HG02885 (cell line): ENCODE data around the gene CIC.

Experiments
- ATAC-seq: cut with Tn5 transposase; IDR thresholded peaks from one replicate; pipeline ENCODE4 v1.9.1; 2021; ENCODE audit warnings: mild to moderate bottlenecking; ENCODE audit not compliant: unreplicated experiment, poor library complexity

CIC gene

GRCh38 chr19:42274065-42274682, 5.1 kb downstream of the CIC start:
- ATAC-seq, result no peak

- ATAC-seq, result no peak
Measured at GRCh38 chr19:42275103-42275502, 6.1 kb downstream of the CIC start.

- no peak for ATAC-seq
Measured at GRCh38 chr19:42275517-42275916, 6.5 kb downstream of the CIC start.

- no peak for ATAC-seq
Measured at GRCh38 chr19:42276284-42276683, 7.2 kb downstream of the CIC start.

DNA sequence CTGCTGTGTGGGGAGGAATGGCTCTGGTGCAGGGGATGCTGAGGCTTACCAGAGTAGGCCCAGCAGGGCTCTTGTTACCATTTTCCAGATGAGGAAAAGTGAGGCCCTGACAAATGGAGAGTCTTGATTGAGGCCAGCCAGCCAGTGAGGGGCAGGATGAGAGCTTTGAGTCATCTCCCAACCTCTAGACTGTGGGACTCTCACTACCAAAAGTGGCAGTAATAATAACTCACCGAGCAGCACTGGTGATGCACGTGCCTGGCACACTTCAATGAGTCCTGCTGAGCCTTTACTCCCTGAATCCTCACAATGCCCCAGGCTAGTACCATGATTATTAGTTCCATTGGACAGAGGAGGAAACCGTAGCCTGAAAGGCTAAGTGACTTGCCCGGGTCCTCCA, 7.8 kb downstream of the CIC start:
- no peak for ATAC-seq

GRCh38 chr19:42277821-42278451, 8.9 kb downstream of the CIC start:
- no peak for ATAC-seq

DNA sequence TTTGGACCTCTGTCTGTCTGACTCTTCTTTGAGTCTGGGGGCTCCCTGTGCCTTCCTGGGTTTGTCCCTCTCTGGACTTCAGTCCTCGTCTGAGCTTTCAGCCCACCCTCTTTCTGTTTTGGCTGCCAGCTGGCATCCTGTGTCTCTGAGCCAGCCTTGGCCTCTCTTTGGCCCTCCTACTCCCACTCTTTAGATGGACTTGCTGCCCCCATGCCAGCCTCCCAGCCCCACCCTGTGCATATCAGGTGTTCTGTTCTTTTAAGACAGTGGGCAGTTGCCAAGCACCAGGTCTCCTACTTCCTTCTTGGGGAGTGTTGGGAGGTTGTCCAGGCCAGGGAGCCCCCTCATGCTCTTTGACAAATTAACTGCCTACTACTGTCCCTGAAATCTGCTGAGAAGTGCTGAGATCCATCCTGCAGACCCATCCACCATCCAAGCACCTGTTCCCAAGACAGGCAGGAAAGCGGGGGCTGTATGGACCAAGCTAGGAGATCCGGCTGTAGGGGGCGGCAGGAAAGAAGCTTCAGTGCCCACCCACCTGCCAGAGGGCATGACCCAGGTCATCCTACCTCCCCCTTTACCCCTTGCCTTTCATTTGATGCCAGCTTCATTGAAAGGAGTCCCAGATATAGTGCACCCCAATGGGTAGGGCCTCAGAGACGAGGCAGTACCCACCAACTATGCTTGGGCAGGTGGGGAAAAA, 9.6 kb downstream of the CIC start:
- no peak for ATAC-seq

GRCh38 chr19:42279155-42279901, 10.3 kb downstream of the CIC start:
- ATAC-seq, result no peak

DNA sequence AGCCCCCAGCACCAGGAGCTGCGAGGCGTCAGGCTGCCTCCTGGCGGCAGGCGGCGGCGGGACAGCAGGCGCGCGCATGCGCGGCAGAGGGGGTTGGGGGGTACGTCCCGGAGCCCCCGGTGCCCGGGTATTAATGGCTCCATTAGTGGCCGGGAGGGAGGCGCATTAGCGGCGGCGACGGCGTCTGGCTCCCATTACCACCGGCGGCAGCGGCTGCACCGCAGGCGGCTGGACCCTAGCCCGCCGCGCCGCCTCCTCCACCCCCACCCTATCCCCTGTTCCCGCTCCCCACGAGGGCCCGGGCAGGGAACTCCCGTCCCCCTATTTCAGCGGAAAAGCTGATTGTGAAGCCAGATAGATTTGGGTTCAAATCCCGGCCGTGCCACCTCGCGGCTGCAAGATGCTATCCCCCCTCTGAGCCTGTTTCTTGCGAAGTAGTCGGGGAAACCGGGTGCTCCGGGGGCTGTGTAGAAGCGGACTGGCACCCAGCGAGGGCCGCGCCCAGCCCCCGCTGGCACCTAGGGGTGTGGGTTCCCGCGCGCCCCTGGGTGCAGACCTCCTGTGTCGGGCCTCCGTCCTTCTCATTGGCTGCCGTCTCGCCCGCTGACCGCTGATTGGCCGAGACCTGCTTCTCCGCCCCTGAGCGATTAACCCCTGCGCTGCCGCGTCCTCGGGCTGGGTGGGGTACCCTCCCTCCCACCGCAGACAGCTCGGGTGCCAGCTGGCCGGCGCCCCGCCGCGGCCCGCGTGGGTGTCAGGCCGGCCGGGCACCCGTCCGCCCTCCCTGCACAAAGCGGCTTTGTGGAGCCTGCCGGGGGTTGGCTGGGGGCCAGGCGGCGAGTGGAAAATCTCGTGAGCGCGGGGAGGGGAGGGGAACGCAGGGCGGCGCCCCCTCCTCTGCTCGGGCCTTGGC, 11.1 kb downstream of the CIC start:
- ATAC-seq, result peak; percentile 32

GRCh38 chr19:42280815-42281145, 11.7 kb downstream of the CIC start:
- ATAC-seq, result no peak

GRCh38 chr19:42281146-42281826, 12.2 kb downstream of the CIC start:
- no peak for ATAC-seq

GRCh38 chr19:42281827-42282762, 13.0 kb downstream of the CIC start:
- no peak for ATAC-seq

DNA sequence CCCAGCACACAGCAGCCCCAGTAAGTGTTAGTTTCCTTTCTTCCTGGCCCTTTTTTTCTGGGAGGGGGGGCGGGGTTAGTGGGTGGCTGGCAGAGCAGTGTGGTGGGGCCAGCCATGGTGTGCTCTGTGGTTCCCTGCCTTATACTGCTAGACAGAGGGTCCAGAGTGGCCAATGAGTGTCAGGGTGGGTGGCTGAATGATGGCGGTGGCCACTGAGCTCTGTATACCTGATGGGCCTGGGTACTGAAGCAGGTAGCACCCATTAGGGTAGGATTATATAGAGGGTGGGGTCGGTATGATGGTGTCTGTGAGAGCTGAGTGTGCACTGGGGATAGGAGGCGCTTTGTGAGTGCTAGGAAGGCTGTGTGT, 13.8 kb downstream of the CIC start:
- no peak for ATAC-seq

DNA sequence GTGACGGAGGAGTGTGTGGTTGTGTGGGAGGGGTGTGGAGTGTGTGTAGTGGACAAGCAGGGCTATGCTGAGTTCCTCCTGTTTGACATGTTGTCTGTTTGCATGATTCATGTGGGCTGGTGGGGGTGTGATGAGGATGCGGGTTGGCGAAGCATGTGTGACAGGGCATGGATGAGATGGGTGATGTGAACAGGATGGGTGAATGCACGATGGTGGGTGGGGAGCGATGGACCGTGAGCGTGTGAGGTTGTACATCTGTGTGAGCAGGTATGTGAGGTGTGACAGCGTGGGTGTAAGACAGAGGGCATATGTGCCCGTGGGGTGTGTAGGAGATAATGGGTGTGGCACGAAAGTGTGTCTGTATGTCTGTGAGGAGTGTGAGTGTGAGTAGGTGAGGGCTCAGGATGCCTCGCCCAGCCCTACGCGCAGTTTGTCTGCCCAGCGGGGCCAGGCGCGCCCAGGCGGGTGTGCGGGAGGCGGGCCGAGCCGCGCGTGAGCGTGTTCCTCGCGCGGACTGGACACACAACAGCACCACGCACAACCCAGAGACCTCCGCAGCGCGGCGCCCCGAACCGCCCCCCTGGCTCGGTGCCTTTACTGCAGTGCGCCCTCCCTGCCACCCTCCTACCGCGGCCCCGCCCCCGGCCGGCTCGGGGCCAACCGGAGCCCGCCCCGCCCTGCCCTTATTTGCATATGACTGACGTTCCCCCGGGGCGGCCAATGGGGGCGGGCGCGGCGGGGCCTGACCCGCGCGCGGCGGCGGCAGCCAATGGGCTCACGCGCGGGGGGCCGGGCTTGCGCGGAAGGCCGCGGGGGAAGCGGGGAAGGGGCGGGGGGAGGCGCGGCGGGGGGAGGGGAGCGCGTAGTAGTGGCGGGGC, 14.4 kb downstream of the CIC start:
- ATAC-seq, result peak; percentile 55

DNA sequence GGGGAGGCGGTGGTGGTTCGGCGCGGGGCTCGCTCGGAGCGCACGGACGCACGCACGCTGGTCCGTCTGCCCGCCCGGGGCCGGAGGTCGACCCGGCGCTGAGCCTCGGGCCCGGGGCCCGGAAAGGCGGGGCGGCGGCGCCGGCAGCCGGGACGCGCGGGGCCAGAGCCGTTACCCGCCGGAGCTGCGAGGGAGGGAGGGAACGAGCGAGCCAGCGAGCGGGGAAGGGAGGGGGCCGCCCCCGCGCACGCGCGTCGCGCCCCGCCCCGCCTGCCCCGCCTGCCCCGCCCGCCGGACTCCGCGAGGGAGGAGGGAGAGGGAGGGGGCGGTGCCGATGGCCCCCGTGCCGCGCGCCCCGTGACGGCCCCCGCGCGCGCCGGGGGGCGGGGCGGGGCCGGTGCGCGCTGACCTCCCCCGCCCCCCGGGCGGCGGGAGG, 15.0 kb downstream of the CIC start:
- peak; percentile 42 for ATAC-seq

DNA sequence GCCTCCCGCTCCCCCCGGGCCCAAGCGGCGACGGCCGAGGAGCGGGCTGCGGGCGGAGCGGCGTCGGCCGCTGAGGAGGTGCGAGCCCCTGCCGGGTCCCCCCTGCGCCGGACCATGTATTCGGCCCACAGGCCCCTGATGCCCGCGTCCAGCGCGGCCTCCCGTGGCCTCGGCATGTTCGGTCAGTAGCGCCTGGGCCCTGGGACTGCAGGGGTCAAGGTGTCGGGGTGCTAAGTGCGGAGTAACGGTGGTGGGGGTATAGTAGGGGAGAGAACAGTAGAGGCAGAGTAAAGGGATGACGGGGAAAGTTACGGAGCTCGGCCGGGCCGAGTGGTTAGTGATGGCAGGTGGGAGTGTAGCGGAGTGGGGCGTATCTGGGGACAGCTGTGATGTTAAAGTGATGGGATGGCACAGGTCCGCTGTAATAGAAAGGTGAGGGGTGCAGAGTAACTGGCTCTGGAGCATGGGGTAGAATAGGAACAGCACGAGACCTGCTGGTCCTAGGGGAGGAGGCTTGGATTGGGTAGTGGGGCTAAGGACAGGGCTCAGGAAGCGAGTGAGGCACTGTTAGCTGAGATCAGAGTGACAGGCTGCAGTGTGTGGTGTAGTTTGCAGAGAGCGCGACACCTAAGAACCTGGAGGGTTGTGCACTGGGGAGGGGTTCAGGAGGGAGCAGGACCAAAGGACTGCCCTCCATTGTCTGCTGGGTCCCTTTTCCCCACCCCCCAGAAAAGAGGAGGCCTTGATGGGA, 15.7 kb downstream of the CIC start:
- no peak for ATAC-seq

DNA sequence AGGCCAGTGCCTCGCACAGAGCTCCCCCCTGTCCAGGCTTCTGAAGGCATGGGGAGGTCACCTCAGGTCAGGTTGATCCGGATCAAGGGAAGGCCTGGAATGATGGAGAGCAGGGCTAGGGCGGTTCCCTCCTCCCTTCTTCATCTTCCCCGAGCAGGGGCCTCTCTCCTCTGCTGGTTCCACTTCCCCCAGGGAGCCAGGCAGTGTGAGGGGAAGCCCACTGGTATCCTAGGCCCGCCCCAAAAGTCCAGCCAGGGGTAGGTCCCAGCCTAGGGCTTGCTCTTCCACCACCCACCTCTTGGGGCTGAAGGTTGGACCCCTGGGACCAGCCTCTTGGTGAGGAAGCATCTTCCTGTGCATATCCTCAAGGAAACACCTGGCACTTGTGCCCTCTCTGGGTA, 16.5 kb downstream of the CIC start:
- no peak for ATAC-seq
